Neural progenitor cell (in vitro differentiated cells): Measurements from ENCODE around the gene HYAL2. TPM values are rescaled to one million over a fixed set of nuclear protein-coding genes. Genes with fewer than 3 reads are reported as not detected.
A peak's percentile ranks its signal among the peaks of the same experiment; 100 is the strongest.

ENCODE experiments used
- DNase-seq: peaks from one replicate; pipeline ENCODE4 v3.0.0-alpha.2; 2016; ENCODE audit warnings: low spot score
- H2AFZ ChIP-seq: fragments of 200-600 bp; sonication (generic); replicated peaks from 2 replicates; pipeline ENCODE4 v1.6.1; 2016; ENCODE audit warnings: antibody characterized with exemption
- H3F3A ChIP-seq: fragments of 200-600 bp; sonication (generic); 2 replicates; pipeline ENCODE4 v1.6.1; 2016; ENCODE audit warnings: antibody characterized with exemption, low read depth
- H3K27ac ChIP-seq: fragments of 200-600 bp; sonication (generic); 2 replicates; pipeline ENCODE4 v1.5.1; 2016; ENCODE audit warnings: mild to moderate bottlenecking
- H3K27me3 ChIP-seq: fragments of 200-600 bp; sonication (generic); 2 replicates; pipeline ENCODE4 v1.6.1; 2016; ENCODE audit warnings: mild to moderate bottlenecking, moderate library complexity
- H3K36me3 ChIP-seq: fragments of 200-600 bp; sonication (generic); 2 replicates; pipeline ENCODE4 v1.5.1; 2016
- H3K4me1 ChIP-seq: fragments of 200-600 bp; sonication (generic); 2 replicates; pipeline ENCODE4 v1.6.1; 2016; ENCODE audit warnings: mixed run types
- H3K4me2 ChIP-seq: fragments of 200-600 bp; sonication (generic); 2 replicates; pipeline ENCODE4 v1.6.1; 2016
- H3K4me3 ChIP-seq: fragments of 200-600 bp; sonication (generic); 2 replicates; pipeline ENCODE4 v1.5.1; 2016
- H3K79me2 ChIP-seq: fragments of 200-600 bp; sonication (generic); 2 replicates; pipeline ENCODE4 v1.6.1; 2016; ENCODE audit warnings: low read depth
- H3K9ac ChIP-seq: fragments of 200-600 bp; sonication (generic); 2 replicates; pipeline ENCODE4 v1.6.1; 2016
- H3K9me3 ChIP-seq: fragments of 200-600 bp; sonication (generic); 2 replicates; pipeline ENCODE4 v1.5.1; 2016; ENCODE audit warnings: low read depth
- H4K20me1 ChIP-seq: fragments of 200-600 bp; sonication (generic); 2 replicates; pipeline ENCODE4 v1.6.1; 2016; ENCODE audit warnings: low read depth
- H3K27ac Mint-ChIP-seq: 3 replicates; pipeline ENCODE4 v1.8.0; 2021; ENCODE audit warnings: mixed read lengths
- H3K27me3 Mint-ChIP-seq: 2 replicates; pipeline ENCODE4 v1.8.0; 2022; ENCODE audit warnings: low read depth, mild to moderate bottlenecking, inconsistent platforms, moderate library complexity, mixed read lengths; ENCODE audit not compliant: insufficient read depth
- H3K36me3 Mint-ChIP-seq: 3 replicates; pipeline ENCODE4 v1.8.0; 2021; ENCODE audit warnings: mixed read lengths
- H3K4me1 Mint-ChIP-seq: 3 replicates; pipeline ENCODE4 v1.8.0; 2021; ENCODE audit warnings: mixed read lengths
- H3K4me3 Mint-ChIP-seq: 3 replicates; pipeline ENCODE4 v1.8.0; 2021; ENCODE audit warnings: mild to moderate bottlenecking, moderate library complexity, mixed read lengths
- H3K9me3 Mint-ChIP-seq: 3 replicates; pipeline ENCODE4 v1.8.0; 2020; ENCODE audit warnings: mixed read lengths
- EZH2 ChIP-seq: fragments of 200-600 bp; sonication (generic); IDR thresholded peaks from 2 replicates; pipeline ENCODE4 v1.6.1; 2017; ENCODE audit warnings: antibody characterized with exemption, mild to moderate bottlenecking, moderate library complexity
- EZH2phosphoT487 ChIP-seq: fragments of 200-600 bp; sonication (generic); IDR thresholded peaks from 2 replicates; pipeline ENCODE4 v1.6.1; 2017; ENCODE audit warnings: antibody characterized with exemption
- total RNA-seq: library from RNA; depleted of rRNA; stranded (reverse); fragments of >200 nt; gene quantifications from 2 replicates; pipeline ENCODE4 v1.2.3, GENCODE V29; 2015; ENCODE audit warnings: low replicate concordance
- TF ChIP-seq, protein P1 (sequence below): fragments of 200-600 bp; sonication (generic); IDR thresholded peaks from 2 replicates; pipeline ENCODE4 v1.5.1; 2017; ENCODE audit warnings: antibody characterized with exemption, mild to moderate bottlenecking

Gene HYAL2
- total RNA-seq, 1 donor from 2014 or later, result 38.9 TPM

- Mint-ChIP-seq H3K4me1 (peaks cover 25% of the 10 kb centered on the region), H3K4me3 (no peak overlapping the region), H3K27ac (no peak overlapping the region), H3K36me3 (peaks cover 3% of the 10 kb centered on the region), H3K9me3 (peaks cover 14% of the 10 kb centered on the region), H3K27me3 (peaks cover 10% of the 10 kb centered on the region)
- no peak overlapping the region for H3K9ac ChIP-seq
- DNase-seq, result peak; percentile 1
- H4K20me1 ChIP-seq, result peaks cover 6% of the 10 kb centered on the region
- no peak overlapping the region for H2AFZ ChIP-seq
- peaks cover 3% of the 10 kb centered on the region for H3K9me3 ChIP-seq
- H3K4me3 ChIP-seq, result no peak overlapping the region
- H3K27me3 ChIP-seq, result no peaks in the 10 kb centered on the region
- no peak for TF ChIP-seq EZH2phosphoT487
- TF ChIP-seq EZH2, result no peak
- TF ChIP-seq, protein P1, sequence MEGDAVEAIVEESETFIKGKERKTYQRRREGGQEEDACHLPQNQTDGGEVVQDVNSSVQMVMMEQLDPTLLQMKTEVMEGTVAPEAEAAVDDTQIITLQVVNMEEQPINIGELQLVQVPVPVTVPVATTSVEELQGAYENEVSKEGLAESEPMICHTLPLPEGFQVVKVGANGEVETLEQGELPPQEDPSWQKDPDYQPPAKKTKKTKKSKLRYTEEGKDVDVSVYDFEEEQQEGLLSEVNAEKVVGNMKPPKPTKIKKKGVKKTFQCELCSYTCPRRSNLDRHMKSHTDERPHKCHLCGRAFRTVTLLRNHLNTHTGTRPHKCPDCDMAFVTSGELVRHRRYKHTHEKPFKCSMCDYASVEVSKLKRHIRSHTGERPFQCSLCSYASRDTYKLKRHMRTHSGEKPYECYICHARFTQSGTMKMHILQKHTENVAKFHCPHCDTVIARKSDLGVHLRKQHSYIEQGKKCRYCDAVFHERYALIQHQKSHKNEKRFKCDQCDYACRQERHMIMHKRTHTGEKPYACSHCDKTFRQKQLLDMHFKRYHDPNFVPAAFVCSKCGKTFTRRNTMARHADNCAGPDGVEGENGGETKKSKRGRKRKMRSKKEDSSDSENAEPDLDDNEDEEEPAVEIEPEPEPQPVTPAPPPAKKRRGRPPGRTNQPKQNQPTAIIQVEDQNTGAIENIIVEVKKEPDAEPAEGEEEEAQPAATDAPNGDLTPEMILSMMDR, result no peak
- H3K27ac ChIP-seq, result no peak overlapping the region
- no peaks in the 10 kb centered on the region for H3K36me3 ChIP-seq
- peaks cover 5% of the 10 kb centered on the region for H3F3A ChIP-seq
- no peaks in the 10 kb centered on the region for H3K79me2 ChIP-seq
- peaks cover 13% of the 10 kb centered on the region for H3K4me1 ChIP-seq
- no peak overlapping the region for H3K4me2 ChIP-seq
Measured at GRCh38 chr3:50302095-50303012, 20.2 kb downstream of the HYAL2 start.

DNA sequence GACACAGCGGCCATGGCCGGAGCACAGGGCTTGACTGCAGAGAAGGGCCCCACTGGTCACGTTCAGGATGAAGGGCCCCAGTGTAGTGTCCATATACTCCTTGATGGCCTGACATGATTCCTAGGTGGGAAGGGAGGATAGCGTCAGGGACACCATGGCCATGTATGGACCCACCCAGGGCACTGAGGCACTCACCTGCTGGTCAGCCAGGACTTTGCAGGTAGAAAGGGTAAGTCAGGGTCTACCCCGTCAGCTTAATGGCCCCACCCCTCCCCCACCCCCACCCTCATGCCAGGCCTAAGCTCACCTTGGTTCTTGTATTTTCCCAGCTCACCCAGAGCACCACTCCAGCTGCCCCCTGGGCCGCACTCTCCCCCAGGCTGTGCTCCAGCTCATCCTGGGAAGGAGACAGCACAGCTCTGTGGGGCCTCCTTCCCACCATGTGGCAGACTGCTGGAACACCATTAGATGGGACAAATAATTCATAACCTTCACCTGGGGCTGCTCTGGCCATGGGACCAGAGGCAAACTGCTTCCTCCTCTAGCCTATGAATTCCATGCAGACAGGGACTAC, 21.8 kb downstream of the HYAL2 start:
- TF ChIP-seq EZH2, result no peak
- no peak for TF ChIP-seq EZH2phosphoT487
- TF ChIP-seq, protein P1, result no peak
- Histone ChIP-seq H3K27ac (no peak overlapping the region), H3K9me3 (no peaks in the 10 kb centered on the region), H3F3A (peaks cover 5% of the 10 kb centered on the region), H3K4me2 (no peak overlapping the region), H3K9ac (no peak overlapping the region), H4K20me1 (peaks cover 6% of the 10 kb centered on the region), H3K4me1 (peaks cover 13% of the 10 kb centered on the region), H3K27me3 (no peaks in the 10 kb centered on the region), H3K4me3 (no peak overlapping the region), H3K79me2 (no peaks in the 10 kb centered on the region), H3K36me3 (no peaks in the 10 kb centered on the region), H2AFZ (no peak overlapping the region)
- H3K27me3 Mint-ChIP-seq, result peaks cover 14% of the 10 kb centered on the region
- H3K4me1 Mint-ChIP-seq, result peaks cover 25% of the 10 kb centered on the region
- peak overlapping the region; percentile 96 for H3K4me3 Mint-ChIP-seq
- peaks cover 5% of the 10 kb centered on the region for H3K36me3 Mint-ChIP-seq
- peaks cover 6% of the 10 kb centered on the region for H3K9me3 Mint-ChIP-seq
- peak; percentile 1 for DNase-seq
- peak overlapping the region; percentile 42 for H3K27ac Mint-ChIP-seq

DNA sequence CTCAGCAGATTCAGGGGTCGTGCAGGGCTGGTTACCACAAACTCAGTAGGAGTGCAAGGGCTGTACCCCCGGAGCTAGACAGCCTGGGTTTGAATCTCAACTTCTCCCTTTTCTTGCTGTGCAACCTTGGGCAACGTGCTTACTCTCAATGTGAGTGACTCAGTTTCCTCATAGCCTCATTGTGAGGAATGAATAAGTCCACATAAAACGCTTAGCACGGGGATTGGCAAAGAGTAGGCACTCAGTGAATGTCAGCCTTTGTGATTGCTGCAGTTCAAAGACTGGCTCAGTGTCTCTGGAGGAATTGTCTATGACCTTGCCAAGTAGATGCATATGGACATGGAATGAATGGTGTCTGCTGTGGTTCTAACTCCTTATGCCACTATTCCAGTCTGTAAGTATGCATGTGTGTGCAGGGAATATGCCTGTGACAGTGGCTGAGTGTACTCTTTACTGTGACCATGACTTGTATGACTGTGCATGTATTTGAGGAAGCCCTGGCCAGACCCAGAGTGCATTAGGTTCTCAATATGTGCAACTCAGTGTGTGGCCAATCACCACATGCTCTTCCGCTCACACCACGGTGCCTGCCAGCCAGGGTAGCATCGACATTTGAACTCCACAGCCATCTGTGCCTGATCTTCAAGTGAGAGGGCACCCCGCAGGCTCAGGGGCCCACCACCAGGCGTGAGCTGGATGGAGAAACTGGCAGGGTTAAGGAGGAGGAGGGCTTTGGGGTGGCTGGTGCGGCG, 22.4 kb downstream of the HYAL2 start:
- Histone ChIP-seq H3K9ac (no peak overlapping the region), H3K27me3 (no peaks in the 10 kb centered on the region), H3K4me2 (peak overlapping the region; percentile 85), H3F3A (peaks cover 5% of the 10 kb centered on the region), H2AFZ (peak overlapping the region; percentile 75), H3K36me3 (no peaks in the 10 kb centered on the region), H3K4me1 (peaks cover 13% of the 10 kb centered on the region), H3K4me3 (peak overlapping the region; percentile 91), H3K9me3 (no peaks in the 10 kb centered on the region), H3K27ac (no peak overlapping the region), H4K20me1 (peaks cover 6% of the 10 kb centered on the region), H3K79me2 (no peaks in the 10 kb centered on the region)
- H3K36me3 Mint-ChIP-seq, result peaks cover 5% of the 10 kb centered on the region
- H3K9me3 Mint-ChIP-seq, result peaks cover 4% of the 10 kb centered on the region
- H3K4me1 Mint-ChIP-seq, result peaks cover 25% of the 10 kb centered on the region
- TF ChIP-seq, protein P1, result no peak
- no peak for TF ChIP-seq EZH2
- TF ChIP-seq EZH2phosphoT487, result no peak
- DNase-seq, result no peak
- H3K27ac Mint-ChIP-seq, result peak overlapping the region; percentile 76
- peaks cover 12% of the 10 kb centered on the region for H3K27me3 Mint-ChIP-seq
- peak overlapping the region; percentile 96 for H3K4me3 Mint-ChIP-seq
